GM12864 (cell line): ENCODE measurements around the gene PEPD.

Source experiments
- DNase-seq: peaks from one replicate; pipeline ENCODE4 v3.0.0-alpha.2; 2011; ENCODE audit warnings: low read depth
- H3K4me3 ChIP-seq: 2 replicates; pipeline ENCODE4 v1.5.1; 2011; ENCODE audit warnings: mild to moderate bottlenecking, low read depth, low read length, control low read depth
- TF ChIP-seq, protein P1 (sequence below): IDR thresholded peaks from 2 replicates; pipeline ENCODE4 v1.5.1; 2011; ENCODE audit warnings: low read depth, mild to moderate bottlenecking, moderate library complexity, low read length, control low read depth, inconsistent platforms; ENCODE audit errors: missing control alignments

The PEPD gene

DNA sequence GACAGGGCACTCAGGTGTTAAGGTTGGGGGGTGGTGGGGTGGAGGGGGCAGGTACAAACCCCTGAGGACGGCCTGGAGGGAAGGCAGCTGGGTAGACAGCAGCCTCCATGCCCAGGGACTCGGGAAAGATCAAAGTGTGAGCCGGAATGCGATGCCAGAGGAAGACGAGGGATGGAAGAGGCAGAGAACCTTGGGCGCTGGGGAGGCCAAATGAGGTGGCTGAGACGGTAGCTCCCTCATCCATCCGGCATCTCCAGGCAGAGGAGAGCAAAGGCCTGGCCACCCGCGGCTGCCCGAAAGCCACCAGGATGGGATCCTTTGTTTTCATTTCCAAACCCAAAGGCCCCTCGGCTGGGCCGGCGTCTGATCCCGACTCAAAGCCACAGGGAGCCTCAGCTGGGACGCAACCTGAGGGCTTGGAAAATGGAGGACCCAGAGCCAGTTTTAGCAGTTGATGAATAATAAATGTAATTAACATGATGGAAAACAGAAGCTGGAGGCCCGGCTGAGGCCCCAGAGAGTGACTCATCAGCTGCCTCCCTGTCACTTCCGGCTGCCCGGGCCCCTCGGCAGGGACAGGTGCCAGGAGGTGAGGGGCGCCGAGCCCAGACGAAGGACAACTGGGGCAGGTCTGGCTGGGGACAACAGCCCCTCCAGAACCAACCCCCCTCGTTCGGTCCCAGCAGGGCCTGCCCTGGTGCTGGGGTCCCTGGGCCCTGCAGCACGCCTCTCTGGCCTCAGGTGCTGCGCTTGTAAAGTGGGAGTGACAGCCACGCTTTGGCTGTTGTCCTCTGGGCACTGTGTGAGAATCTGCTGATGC, 86.5 kb downstream of the PEPD start:
- TF ChIP-seq, protein P1, sequence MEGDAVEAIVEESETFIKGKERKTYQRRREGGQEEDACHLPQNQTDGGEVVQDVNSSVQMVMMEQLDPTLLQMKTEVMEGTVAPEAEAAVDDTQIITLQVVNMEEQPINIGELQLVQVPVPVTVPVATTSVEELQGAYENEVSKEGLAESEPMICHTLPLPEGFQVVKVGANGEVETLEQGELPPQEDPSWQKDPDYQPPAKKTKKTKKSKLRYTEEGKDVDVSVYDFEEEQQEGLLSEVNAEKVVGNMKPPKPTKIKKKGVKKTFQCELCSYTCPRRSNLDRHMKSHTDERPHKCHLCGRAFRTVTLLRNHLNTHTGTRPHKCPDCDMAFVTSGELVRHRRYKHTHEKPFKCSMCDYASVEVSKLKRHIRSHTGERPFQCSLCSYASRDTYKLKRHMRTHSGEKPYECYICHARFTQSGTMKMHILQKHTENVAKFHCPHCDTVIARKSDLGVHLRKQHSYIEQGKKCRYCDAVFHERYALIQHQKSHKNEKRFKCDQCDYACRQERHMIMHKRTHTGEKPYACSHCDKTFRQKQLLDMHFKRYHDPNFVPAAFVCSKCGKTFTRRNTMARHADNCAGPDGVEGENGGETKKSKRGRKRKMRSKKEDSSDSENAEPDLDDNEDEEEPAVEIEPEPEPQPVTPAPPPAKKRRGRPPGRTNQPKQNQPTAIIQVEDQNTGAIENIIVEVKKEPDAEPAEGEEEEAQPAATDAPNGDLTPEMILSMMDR, result no peak
- no peak overlapping the region for H3K4me3 ChIP-seq
- DNase-seq, result no peak

DNA sequence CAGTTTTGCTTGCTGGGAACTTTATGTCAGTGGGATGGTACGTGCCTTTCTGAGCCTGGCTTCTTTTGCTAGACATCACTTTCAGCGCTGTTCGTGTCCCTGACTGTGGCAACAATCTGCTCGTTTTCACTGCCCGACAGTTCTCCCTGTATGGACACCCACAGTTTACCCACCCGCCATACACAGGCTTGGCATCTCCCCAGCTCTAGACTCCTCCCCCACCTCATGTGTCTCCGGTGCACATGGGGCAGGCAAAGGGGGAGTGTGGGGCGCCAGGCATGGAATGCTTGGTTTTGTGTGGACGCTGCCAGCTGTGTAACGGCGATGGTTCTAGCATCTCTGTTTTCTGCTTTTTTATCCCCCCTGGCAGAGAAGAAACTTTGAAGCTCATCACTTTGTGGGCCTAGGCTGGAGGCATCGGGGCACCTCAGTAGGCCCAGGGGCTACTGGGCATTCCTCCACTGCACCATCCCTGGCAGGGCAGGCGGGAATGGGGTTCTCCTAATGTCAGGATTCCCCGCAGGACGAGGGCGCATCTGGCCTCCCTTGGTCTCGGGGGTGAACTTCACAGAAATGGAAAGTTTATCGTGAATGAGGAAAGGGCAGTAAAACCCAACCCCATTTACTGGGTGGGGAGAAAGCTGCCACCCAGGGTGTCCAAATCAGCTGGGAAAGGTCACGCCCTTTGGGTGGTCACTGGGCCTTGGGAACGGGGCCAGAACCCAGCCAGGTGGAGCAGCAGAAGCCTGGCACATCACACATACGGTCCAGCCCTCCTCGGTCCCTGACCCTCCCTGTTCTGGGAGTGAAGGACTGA, 87.3 kb downstream of the PEPD start:
- DNase-seq, result no peak
- TF ChIP-seq, protein P1, result no peak
- no peak overlapping the region for H3K4me3 ChIP-seq

DNA sequence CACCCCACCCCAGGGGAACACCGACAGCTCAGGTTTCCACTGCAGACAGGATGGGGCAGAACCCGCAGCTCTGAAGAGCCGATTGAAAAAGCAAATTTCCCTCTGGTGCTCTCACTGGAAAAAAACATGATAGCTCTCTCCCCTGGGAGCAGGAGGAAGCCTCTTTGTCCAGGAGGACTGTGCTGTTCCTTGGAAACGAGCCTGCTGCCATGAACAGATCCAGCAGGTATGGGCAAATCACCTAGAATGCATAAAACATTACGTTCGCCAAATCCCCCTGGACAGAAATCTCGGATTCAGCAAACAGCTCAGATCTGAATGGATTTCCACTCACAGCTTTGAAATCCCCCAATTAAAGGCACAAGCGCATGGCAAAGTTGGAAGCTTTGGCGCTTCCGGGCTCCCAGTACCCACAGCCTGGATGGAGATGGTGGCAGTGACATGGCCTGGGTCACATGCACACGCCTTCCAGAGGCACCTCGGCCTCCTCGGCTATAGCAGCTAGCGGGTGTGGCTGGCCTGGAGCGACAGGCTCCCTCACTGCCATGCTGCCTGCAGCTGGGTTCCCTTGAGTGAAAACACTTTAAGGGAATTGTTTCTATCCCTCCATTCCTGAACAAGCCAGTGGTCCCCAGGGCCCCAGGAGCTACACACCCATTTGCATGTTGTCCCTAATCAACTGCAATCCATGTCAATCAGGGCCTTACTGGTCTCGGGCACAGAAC, 89.0 kb downstream of the PEPD start:
- DNase-seq, result no peak
- no peak overlapping the region for H3K4me3 ChIP-seq
- TF ChIP-seq, protein P1, result no peak

DNA sequence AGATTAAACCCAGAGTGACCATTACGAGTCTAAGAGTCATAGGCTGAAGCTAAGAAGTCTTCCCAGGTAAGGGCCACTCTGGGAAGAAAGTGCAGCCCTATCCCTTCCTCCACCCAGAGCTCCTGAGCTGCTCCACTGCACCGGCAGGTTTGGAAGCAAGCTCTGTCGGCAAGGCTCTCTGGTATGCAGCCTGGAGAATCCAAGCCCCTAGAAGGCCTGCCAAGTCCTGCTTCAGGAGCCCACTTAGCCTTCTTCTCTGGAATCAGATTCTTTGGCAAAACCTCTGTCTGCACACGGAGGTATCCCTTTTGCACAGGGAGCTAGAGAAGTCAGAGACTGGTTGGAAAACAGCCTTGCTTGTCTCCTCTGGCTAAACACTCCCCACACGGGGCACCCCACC, 89.6 kb downstream of the PEPD start:
- TF ChIP-seq, protein P1, result no peak
- DNase-seq, result no peak
- no peak overlapping the region for H3K4me3 ChIP-seq

DNA sequence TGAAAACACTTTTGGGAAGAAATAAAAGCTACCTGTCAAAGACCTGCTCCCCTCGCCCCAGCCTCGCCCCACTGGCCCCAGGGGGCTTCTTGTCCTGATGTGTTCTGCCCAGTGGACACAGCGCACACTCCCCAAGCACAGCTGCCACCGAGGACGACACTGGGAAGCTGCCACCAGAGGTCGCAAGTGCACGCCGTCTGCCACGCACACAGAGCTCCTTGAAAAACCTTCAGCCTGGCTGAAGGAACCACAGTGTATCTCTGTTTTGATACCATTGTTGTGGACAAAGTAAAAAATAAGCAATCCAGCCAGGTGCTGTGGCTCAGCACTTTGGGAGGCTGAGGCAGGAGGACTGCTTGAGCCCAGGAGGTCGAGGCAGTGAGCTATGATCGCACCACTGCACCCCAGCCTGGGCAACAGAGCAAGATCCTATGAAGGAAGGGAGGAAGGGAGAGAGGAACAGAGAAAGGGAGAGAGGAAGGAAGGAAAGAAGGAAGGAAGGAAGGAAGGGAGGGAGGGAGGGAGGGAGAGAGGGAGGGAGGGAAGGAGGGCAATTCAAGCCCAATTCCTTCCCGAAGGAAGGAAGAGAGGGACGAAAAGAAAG, 90.8 kb downstream of the PEPD start:
- TF ChIP-seq, protein P1, result peak; percentile 91
- DNase-seq, result peak; percentile 16
- H3K4me3 ChIP-seq, result no peak overlapping the region

DNA sequence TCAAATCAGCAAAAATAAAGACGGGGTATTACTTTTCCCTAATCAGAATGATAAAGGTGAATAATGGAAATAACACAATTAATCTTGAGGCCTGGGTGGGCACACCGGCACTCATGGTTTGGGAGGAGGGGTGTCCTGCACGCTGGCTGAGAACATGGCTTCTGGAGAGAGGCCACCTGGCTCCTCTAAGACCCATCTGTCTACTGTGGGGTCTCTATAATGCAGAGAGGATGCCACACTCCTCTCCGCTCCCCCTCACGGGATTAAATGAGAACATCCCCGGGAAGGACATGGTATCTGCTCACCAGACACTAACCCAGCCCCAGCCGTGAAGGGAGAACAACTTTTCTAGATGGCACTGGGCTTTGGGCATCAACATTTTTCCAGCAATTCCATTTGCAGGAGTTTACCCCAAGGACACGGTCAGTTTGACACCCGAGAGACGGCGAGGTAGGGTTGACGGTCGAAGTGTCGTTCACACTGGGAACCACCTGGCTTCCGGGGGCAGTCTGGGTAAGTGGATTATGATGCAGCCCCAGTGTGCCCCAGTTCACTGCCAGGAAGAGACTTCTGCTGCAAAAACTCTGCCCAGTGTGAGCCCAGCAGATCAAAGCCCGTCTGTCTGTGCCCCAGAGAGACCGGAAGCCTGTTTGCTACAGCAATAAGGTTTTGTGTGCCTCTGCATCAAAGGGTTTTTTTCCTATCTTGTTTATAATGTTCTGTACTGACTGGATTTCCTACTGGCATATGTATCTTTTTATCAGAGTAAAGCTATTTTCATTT, 91.5 kb downstream of the PEPD start:
- no peak for DNase-seq
- H3K4me3 ChIP-seq, result no peak overlapping the region
- TF ChIP-seq, protein P1, result no peak
